GM08714 (cell line): ENCODE results near the gene MAPK8IP1.

Experiments
- H3K4me3 ChIP-seq: fragments of 200-500 bp; sonication (Bioruptor generic); 2 replicates; pipeline ENCODE4 v1.5.1; 2014; ENCODE audit warnings: mild to moderate bottlenecking, low read length, inconsistent platforms
- ZNF274 ChIP-seq: IDR thresholded peaks from 2 replicates; pipeline ENCODE4 v1.6.1; 2012; ENCODE audit warnings: mild to moderate bottlenecking, low read depth, low read length

MAPK8IP1 gene

DNA sequence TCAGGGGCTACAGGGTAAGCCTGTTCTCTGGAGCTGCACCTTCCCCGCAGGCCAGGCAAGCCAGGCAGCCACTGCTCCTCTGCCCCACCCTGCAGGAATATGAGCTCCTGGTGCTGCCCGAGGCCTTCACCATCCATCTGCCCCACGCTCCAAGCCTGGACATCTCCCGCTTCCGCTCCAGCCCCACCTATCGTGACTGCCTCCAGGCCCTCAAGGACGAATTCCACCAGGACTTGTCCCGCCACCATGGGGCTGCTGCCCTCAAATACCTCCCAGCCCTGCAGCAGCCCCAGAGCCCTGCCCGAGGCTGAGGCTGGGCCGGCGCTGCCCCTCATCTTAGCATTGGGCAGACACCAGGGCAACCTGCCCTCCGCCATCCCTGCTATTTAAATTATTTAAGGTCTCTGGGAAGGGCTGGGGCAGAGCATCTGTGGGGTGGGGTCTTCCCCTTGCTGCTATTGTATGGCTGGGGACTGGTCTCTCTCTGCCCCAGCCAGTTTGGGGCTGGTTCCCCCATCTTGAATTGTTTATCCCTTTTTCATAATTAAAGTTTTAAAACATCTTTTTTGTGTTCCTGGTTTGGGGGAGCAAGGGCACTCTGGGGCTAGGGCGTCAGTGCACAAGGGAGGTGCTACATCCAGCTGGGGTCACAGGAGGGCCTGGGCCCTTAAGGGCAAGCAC lies 43.2 kb downstream of the MAPK8IP1 start:
- no peak overlapping the region for H3K4me3 ChIP-seq
- TF ChIP-seq ZNF274 = no peak

- no peak for TF ChIP-seq ZNF274
- H3K4me3 ChIP-seq = no peak overlapping the region
These were observed 44.1 kb downstream of the MAPK8IP1 start for GRCh38 chr11:45929486-45930030.

GRCh38 chr11:45930031-45930794 lies 44.8 kb downstream of the MAPK8IP1 start:
- H3K4me3 ChIP-seq = no peak overlapping the region
- no peak for TF ChIP-seq ZNF274

- H3K4me3 ChIP-seq = no peak overlapping the region
- no peak for TF ChIP-seq ZNF274
These were observed 45.6 kb downstream of the MAPK8IP1 start for GRCh38 chr11:45930951-45931570.

GRCh38 chr11:45931739-45932138 lies 46.3 kb downstream of the MAPK8IP1 start:
- H3K4me3 ChIP-seq = no peak overlapping the region
- no peak for TF ChIP-seq ZNF274

DNA sequence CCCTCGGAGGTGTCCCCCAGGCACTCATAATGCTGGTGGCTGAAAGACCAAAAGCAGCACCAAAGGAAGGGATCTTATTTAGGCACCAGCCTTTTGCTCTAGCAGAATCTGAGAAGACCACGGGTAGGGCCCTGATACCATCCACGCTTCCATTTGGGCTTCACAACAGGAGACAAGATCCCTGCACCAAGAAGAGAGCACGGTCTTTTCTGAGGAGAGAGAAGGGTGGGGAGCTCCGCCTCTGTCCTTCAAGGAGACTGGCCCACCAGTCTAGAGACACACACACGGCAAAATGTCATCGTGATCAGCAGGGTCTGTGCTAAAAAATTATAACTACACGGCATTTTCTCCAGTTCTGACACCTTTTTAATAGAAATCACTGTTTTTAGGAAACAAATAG lies 46.8 kb downstream of the MAPK8IP1 start:
- no peak for TF ChIP-seq ZNF274
- H3K4me3 ChIP-seq = no peak overlapping the region

DNA sequence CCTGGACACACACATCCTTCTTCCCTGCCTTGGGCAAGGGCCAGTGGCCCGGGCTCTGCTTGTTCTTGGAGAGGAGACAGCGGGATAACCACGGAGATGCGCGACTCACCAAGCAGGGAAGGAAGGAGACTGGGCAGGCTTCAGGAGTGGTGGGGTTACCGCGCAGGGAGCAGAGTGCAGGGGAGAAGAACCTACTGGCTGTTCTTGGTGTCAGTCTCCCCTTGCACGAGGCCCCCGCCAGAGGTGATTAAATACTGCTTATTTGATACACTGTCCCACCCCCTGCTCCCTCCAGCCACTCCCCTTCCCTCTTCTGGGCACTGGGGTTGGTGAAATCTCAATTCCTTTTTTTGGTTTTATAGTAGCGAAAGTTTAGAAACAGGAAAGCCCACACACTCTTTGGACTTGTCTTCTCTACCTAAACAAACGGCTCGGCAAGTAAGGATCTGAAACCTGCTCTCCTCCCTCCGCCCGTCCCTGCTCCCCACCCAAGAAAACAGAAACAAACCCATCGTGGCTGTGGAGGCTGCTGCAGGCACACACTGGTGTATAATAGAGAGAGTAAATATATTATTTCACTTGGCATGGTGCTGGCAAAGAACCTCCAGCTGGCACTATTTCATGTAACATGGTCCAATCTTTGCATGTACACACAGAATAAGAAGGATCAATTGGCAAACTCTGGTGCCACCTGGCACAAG lies 47.8 kb downstream of the MAPK8IP1 start:
- TF ChIP-seq ZNF274 = no peak
- H3K4me3 ChIP-seq = no peak overlapping the region; the same call in 1 of the 2 replicates

GRCh38 chr11:45933846-45934579 lies 48.6 kb downstream of the MAPK8IP1 start:
- no peak overlapping the region; the same call in 1 of the 2 replicates for H3K4me3 ChIP-seq
- no peak for TF ChIP-seq ZNF274

DNA sequence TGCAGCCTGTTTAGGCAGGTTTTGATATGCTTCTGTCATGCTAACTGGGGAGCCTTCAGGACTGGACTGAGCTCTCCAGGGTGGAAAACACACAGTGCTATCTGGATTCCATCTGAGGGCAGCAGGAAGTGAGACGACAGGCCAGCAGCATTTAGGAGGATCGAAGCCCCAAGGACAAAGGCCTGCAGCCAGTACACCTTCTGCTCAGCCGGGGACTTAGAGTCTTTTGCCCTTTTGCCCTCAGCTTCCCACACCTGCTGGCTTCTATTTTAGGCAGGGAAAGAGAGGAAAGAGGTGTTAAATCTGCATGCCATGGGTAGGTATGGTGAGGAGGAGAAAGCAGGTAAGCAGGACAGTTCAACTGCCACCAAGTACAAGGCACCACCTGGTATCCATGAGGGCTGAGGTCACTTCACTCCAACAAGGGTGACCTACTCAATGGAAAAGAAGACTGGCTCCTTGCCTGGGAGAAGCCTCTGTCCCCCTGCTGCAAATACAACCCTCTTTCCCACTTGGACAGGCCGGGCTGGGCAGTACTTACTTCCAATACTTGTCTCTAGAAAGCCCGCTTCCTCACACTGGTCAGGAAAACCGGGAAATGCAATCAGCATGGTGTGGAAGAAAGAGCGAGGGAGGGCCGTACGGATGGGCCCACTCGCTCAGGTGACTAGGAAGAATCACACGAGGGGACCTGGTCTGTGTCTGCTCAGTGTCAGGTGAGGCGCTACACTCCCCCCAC lies 49.3 kb downstream of the MAPK8IP1 start:
- no peak for TF ChIP-seq ZNF274
- H3K4me3 ChIP-seq = no peak overlapping the region

DNA sequence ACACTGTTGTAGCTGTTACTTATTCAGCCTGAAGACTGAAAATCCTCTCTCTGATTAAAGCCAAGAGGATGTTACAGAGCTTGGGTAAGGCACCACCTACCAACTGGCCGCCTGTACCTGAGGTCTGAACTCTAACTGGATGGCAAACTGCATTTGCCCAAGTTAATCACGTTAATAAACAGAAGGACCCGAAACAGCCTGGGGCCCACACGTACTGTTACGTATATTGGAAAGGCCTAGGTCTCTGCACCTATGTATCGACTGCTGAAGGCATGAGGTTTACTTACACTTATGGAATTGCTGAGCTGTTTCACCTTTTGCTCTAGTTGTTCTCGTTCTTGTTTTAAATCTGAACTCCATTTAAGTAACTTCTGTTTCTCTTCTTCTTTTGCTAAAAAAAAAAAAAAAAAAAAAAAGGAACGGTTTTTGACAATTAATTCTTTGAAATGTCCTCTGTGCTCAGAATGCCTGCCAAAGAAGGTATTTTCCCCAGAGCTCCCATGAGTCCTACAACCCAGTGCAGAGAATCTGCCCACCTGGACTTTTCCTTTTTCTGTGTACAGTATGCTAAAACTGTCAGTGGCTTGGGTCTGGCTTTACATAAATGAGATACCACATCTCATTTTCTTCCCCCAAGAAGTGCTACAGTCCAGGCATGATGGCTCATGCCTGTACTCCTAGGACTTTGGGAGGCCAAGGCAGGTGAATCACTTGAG lies 50.1 kb downstream of the MAPK8IP1 start:
- TF ChIP-seq ZNF274 = no peak

DNA sequence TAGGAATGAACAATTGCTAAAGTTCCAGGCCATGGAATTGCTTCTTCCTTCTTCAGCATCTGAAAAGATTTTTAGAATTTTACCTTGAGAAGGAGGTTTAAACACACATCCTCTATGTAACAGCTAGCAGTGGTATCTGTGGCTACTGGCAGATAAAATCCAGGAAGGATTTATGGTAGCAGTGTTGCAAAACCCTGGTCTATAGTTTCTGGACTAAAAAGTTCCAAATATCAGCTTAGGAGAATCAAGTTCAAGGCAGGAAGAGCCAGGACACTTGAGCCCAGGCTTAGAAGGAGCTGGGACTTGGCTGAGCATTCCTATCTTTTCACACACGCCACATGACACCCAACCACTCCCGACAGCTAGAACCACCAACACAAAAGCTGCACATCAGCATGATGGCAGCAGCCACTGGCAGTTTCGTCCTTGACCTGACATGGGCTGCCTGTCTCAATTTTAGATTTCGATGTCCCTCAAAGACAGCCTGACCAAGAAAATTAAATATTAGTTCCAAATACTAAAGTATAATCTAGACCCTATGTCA lies 51.1 kb downstream of the MAPK8IP1 start:
- no peak overlapping the region for H3K4me3 ChIP-seq
- no peak for TF ChIP-seq ZNF274

More for the DNA sequence above, 50.1 kb downstream of the MAPK8IP1 start:
- no peak overlapping the region for H3K4me3 ChIP-seq

DNA sequence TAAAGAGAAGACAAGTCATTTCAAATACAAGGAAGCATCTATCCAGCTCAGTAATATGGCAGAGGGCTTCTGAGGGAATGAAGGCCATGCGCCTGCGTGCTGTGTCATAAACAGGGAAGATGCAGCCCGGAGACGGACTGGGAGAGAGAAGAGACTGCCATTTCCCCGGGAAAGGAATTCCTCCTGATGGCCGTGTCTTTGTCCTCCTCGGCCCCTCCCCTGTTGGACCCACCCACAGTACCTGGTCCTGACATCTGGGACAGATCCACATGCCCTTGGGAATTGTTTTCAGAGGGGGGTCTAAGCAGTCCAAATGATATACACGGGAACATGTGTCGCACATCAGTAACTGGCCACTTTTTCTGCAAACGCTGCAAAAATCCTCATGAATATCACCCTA lies 52.5 kb downstream of the MAPK8IP1 start:
- H3K4me3 ChIP-seq = no peak overlapping the region
- no peak for TF ChIP-seq ZNF274
